Hepatocyte (in vitro differentiated cells): ENCODE results near the gene ITPR2.

Experiments
- EZH2 ChIP-seq: fragments of 200-600 bp; sonication (generic); IDR thresholded peaks from 2 replicates; pipeline ENCODE4 v1.6.1; 2016; ENCODE audit warnings: antibody characterized with exemption, mild to moderate bottlenecking, borderline replicate concordance
- TF ChIP-seq, protein P1 (sequence below): fragments of 200-600 bp; sonication (generic); IDR thresholded peaks from 2 replicates; pipeline ENCODE4 v1.5.1; 2016; ENCODE audit warnings: antibody characterized with exemption, mild to moderate bottlenecking; ENCODE audit not compliant: poor library complexity

DNA sequence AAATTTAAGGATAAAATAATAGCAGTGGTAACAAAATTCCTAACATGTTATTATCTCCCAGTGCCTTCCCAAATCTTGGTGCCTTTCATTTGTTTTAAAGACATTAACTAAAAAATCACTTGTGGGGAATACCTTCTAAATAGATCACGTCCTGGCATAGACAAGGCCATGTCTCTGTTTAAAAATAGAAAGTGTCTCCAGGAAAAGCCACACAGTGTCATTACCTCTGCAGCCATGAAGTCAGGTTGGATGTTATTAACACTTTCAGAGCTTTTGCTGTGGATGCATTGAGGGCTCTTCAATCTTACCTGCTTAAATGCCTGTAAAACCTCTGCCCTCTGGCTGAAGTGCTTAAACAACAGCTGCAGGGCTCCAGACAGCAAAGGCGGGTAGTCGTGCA, 211.1 kb downstream of the ITPR2 start:
- TF ChIP-seq, protein P1, sequence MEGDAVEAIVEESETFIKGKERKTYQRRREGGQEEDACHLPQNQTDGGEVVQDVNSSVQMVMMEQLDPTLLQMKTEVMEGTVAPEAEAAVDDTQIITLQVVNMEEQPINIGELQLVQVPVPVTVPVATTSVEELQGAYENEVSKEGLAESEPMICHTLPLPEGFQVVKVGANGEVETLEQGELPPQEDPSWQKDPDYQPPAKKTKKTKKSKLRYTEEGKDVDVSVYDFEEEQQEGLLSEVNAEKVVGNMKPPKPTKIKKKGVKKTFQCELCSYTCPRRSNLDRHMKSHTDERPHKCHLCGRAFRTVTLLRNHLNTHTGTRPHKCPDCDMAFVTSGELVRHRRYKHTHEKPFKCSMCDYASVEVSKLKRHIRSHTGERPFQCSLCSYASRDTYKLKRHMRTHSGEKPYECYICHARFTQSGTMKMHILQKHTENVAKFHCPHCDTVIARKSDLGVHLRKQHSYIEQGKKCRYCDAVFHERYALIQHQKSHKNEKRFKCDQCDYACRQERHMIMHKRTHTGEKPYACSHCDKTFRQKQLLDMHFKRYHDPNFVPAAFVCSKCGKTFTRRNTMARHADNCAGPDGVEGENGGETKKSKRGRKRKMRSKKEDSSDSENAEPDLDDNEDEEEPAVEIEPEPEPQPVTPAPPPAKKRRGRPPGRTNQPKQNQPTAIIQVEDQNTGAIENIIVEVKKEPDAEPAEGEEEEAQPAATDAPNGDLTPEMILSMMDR, result no peak
- no peak for TF ChIP-seq EZH2
